ENCODE results near the gene ADRA2A.

GRCh38 chr10:111080224-111080623 is 3.4 kb downstream of the ADRA2A start:
- TF ChIP-seq, protein P1, sequence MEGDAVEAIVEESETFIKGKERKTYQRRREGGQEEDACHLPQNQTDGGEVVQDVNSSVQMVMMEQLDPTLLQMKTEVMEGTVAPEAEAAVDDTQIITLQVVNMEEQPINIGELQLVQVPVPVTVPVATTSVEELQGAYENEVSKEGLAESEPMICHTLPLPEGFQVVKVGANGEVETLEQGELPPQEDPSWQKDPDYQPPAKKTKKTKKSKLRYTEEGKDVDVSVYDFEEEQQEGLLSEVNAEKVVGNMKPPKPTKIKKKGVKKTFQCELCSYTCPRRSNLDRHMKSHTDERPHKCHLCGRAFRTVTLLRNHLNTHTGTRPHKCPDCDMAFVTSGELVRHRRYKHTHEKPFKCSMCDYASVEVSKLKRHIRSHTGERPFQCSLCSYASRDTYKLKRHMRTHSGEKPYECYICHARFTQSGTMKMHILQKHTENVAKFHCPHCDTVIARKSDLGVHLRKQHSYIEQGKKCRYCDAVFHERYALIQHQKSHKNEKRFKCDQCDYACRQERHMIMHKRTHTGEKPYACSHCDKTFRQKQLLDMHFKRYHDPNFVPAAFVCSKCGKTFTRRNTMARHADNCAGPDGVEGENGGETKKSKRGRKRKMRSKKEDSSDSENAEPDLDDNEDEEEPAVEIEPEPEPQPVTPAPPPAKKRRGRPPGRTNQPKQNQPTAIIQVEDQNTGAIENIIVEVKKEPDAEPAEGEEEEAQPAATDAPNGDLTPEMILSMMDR (conservative IDR thresholded peaks at IDR 0.05): no peak
- TF ChIP-seq EZH2 (IDR thresholded peaks at IDR 0.05; ENCODE audit: low read depth): no peak

All from PC-9 (cell line).